GM19238 (cell line): Measurements from ENCODE around the gene NFE2L3.
"Not testable (repeated sequence)": the region's sequence is repeated elsewhere in the genome, so short reads cannot be mapped to it uniquely, and the experiment has no call there.

Experiments
- DNase-seq: peaks from one replicate; pipeline ENCODE4 v3.0.0; 2011; ENCODE audit warnings: low spot score; ENCODE audit not compliant: insufficient read length

Gene NFE2L3

GRCh38 chr7:26151953-26152781, at the start of gene NFE2L3:
NFE2L3 (plus strand) TSS chr7:26152198; CDS start chr7:26152499, 301 bp downstream.
- peak; percentile 83 for DNase-seq

GRCh38 chr7:26103596-26103995, 48.4 kb upstream of the NFE2L3 start:
- DNase-seq = no peak

- DNase-seq = no peak
Observed at GRCh38 chr7:26105236-26105635, 46.8 kb upstream of the NFE2L3 start.

- no peak for DNase-seq
Observed at GRCh38 chr7:26105931-26106330, 46.1 kb upstream of the NFE2L3 start.

- DNase-seq = no peak
Observed at GRCh38 chr7:26112203-26112740, 39.7 kb upstream of the NFE2L3 start.

- no peak for DNase-seq
Observed at GRCh38 chr7:26115650-26116049, 36.3 kb upstream of the NFE2L3 start.

- DNase-seq = no peak
Observed at GRCh38 chr7:26117142-26117807, 34.7 kb upstream of the NFE2L3 start.

- DNase-seq = no peak
Observed at GRCh38 chr7:26117970-26118369, 34.0 kb upstream of the NFE2L3 start.

GRCh38 chr7:26122745-26123144, 29.3 kb upstream of the NFE2L3 start:
- DNase-seq = no peak

GRCh38 chr7:26124775-26125174, 27.2 kb upstream of the NFE2L3 start:
- not testable (repeated sequence) for DNase-seq

GRCh38 chr7:26127411-26127810, 24.6 kb upstream of the NFE2L3 start:
- DNase-seq = no peak

- no peak for DNase-seq
Observed at GRCh38 chr7:26131056-26131589, 20.9 kb upstream of the NFE2L3 start.

- no peak for DNase-seq
Observed at GRCh38 chr7:26135076-26135475, 16.9 kb upstream of the NFE2L3 start.

GRCh38 chr7:26135551-26135950, 16.4 kb upstream of the NFE2L3 start:
- no peak for DNase-seq

GRCh38 chr7:26136831-26137230, 15.2 kb upstream of the NFE2L3 start:
- DNase-seq = no peak

- no peak for DNase-seq
Observed at GRCh38 chr7:26140380-26140779, 11.6 kb upstream of the NFE2L3 start.

GRCh38 chr7:26141077-26141476, 10.9 kb upstream of the NFE2L3 start:
- no peak for DNase-seq

- DNase-seq = no peak
Observed at GRCh38 chr7:26143298-26144048, 8.5 kb upstream of the NFE2L3 start.

- DNase-seq = no peak
Observed at GRCh38 chr7:26144184-26145080, 7.6 kb upstream of the NFE2L3 start.

GRCh38 chr7:26145238-26145637, 6.8 kb upstream of the NFE2L3 start:
- no peak for DNase-seq
